Subcutaneous abdominal adipose tissue (tissue), 5 donors: Measurements from ENCODE around the gene PARP1.

Experiments
- H3K27ac ChIP-seq: one replicate; pipeline ENCODE4 v1.7.0; 2013; ENCODE audit warnings: low read depth, mild to moderate bottlenecking, inconsistent platforms, low read length, moderate library complexity
- H3K27me3 ChIP-seq, 5 donors: one replicate each; pipeline ENCODE4 v1.7.0; 2013; ENCODE audit warnings: low read length in 5 of 5, inconsistent platforms in 1 of 5; ENCODE audit not compliant: control insufficient read depth in 5 of 5, insufficient read depth in 4 of 5
- H3K36me3 ChIP-seq, 5 donors: one replicate each; pipeline ENCODE4 v1.7.0; 2013; ENCODE audit warnings: low read length in 5 of 5; ENCODE audit not compliant: control insufficient read depth in 5 of 5, insufficient read depth in 5 of 5
- H3K4me1 ChIP-seq, 5 donors: one replicate each; pipeline ENCODE4 v1.7.0; 2013; ENCODE audit warnings: low read length in 5 of 5, mild to moderate bottlenecking in 3 of 5, moderate library complexity in 1 of 5; ENCODE audit not compliant: control insufficient read depth in 5 of 5, insufficient read depth in 5 of 5
- H3K4me3 ChIP-seq, 5 donors: one replicate each; pipeline ENCODE4 v1.7.0; 2013; ENCODE audit warnings: low read length in 5 of 5, low read depth in 1 of 5
- H3K9ac ChIP-seq, 5 donors: one replicate each; pipeline ENCODE4 v1.7.0; 2013; ENCODE audit warnings: low read length in 5 of 5, mild to moderate bottlenecking in 4 of 5, moderate library complexity in 3 of 5
- H3K9me3 ChIP-seq, 5 donors: one replicate each; pipeline ENCODE4 v1.7.0; 2013; ENCODE audit warnings: low read length in 5 of 5; ENCODE audit not compliant: control insufficient read depth in 5 of 5
- donor health status: healthy.
- donor health status: healthy.
- donor health status: healthy.
- donor health status: healthy.
- donor health status: healthy.

The PARP1 gene

DNA sequence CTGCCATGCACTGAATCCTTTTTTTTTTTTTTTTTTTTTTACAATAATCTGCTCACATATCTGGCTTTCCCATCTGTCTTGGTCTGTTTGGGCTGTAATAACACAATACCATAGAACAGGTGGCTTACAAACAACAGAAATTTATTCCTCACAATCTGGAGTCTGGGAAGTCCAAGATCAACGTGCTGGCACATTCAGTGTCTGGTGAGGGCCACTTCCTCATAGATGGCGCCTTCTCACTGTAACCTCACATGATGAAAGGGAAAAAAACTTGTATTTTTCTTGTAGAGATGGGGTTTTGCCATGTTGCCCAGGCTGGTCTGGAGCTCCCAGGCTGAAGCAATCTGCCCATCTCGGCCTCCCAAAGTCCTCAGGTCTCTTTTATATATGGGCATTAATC, 13.0 kb upstream of the PARP1 start:
- no peaks in the 10 kb centered on the region for H3K36me3 ChIP-seq
- no peak overlapping the region for H3K27ac ChIP-seq
- H3K9me3 ChIP-seq: no peaks in the 10 kb centered on the region
- H3K9ac ChIP-seq: no peak overlapping the region
- no peak overlapping the region for H3K4me3 ChIP-seq
- peaks cover 0 to 5% (median 0%) of the 10 kb centered on the region in 5 donors for H3K4me1 ChIP-seq
- H3K27me3 ChIP-seq: no peaks in the 10 kb centered on the region

DNA sequence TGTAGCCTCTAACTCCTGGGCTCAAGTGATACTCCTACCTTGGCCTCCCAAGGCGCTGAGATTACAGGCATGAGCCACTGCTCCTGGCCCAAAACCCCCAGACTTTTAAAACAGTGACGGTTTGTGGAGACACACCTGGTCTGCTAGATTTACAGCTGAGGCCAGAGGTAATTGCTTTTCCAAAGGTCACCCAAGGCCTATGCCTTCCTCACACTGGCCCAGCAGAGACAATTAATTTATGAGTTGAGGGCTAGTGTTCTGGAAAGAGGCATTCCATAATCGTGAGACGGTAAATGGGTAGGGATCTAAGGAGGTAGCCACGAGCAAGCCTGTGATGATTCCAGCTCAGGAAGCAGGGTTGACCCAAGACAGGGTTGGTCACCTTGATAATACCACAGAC, 12.4 kb upstream of the PARP1 start:
- Histone ChIP-seq H3K27ac (no peak overlapping the region), H3K36me3 (no peaks in the 10 kb centered on the region), H3K9me3 (no peaks in the 10 kb centered on the region), H3K4me1 (peaks cover 0 to 2% (median 0%) of the 10 kb centered on the region in 5 donors), H3K4me3 (no peak overlapping the region), H3K27me3 (no peaks in the 10 kb centered on the region), H3K9ac (no peak overlapping the region)

DNA sequence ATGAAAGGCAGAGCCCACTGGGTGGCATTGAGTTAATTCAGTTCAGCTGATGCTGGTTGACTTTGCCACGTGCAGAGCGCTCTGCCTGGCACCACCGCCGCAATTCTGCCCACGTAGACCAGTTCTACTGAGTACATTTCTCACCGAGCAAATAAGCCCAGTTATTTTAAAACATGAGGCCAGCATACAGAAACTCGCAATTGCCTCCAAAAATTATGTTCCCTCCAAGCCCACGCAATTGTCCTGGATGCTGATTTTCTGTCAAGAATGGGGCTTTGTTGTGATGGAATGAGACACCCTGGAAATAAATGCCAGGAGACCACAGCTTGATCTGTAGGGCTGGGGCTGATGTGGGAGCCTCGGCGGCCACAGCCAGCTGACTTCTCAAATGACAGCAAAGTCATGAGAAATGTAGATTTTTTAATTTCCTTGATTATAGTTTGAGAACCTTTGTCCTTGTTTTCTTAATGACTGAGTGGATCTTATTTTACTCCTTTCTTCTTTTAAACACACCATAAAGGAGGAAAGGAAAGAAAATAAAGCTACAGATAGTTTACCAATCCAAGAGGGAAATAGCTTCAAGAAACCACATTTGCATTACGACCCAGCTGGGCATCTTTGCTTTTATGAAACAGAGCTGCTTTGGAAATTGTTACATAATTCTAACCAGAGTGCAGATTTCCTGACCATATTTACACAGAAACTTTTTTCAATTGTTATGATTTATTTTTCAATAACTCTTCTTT, 11.6 kb upstream of the PARP1 start:
- Histone ChIP-seq H3K4me1 (no peaks in the 10 kb centered on the region), H3K27me3 (no peaks in the 10 kb centered on the region), H3K9ac (no peak overlapping the region), H3K36me3 (no peaks in the 10 kb centered on the region), H3K4me3 (no peak overlapping the region), H3K9me3 (no peaks in the 10 kb centered on the region), H3K27ac (no peak overlapping the region)

DNA sequence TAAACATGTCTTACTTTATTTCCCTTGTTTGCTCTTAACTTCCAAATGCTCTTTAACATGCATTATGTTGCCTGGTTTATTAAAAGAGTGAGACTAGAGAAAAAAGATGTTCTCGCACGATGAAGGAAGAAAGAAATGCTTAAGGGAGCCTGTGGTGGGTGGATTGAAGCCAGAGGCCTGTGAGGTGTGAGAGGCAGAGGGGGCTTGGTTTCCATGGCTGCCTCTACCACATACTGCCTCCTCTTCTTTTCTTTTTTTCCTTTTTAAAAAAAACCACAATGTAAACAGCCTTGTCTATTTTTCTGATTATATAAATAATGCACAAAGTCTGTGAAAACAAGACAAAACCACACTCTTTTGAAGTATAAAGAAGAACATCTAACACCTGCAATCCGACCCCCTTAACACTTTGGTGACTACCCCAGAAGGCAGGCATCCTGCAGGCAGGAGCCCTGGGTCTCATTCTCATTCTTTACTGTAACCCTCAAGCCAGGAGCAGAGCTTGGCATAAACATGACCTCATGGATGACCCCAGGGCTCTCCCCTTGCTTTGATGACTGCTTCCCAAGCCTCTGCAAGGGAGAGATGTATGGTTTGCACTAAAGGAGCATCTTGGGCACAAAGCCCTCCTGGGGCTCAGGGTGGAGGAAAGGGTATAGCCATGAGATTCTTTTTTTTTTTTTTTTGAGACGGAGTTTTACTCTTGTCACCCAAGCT, 10.1 kb upstream of the PARP1 start:
- Histone ChIP-seq H3K27ac (no peak overlapping the region), H3K9me3 (no peaks in the 10 kb centered on the region), H3K9ac (no peak overlapping the region), H3K4me1 (no peaks in the 10 kb centered on the region), H3K36me3 (no peaks in the 10 kb centered on the region), H3K27me3 (no peaks in the 10 kb centered on the region), H3K4me3 (no peak overlapping the region)

DNA sequence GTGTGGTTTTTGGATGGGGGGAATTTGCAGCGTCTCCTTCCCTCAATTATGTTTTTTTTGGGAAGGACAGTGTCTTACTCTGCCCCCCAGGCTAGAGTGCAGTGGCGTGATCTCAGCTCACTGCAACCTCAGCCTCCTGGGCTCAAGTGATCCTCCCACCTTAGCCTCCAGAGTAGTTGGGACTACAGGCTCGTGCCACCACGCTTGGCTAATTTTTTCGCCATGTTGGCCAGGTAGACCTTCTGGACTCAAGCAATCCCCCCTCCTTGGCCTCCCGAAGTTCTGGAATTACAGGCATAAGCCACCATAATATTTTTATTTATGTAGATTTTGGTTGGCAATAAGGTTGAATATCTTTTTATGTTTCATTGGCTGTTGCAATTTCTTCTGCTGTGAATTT, 9.5 kb upstream of the PARP1 start:
- Histone ChIP-seq H3K27ac (no peak overlapping the region), H3K4me1 (no peaks in the 10 kb centered on the region), H3K4me3 (no peak overlapping the region), H3K36me3 (no peaks in the 10 kb centered on the region), H3K9ac (no peak overlapping the region), H3K27me3 (no peaks in the 10 kb centered on the region), H3K9me3 (no peaks in the 10 kb centered on the region)

DNA sequence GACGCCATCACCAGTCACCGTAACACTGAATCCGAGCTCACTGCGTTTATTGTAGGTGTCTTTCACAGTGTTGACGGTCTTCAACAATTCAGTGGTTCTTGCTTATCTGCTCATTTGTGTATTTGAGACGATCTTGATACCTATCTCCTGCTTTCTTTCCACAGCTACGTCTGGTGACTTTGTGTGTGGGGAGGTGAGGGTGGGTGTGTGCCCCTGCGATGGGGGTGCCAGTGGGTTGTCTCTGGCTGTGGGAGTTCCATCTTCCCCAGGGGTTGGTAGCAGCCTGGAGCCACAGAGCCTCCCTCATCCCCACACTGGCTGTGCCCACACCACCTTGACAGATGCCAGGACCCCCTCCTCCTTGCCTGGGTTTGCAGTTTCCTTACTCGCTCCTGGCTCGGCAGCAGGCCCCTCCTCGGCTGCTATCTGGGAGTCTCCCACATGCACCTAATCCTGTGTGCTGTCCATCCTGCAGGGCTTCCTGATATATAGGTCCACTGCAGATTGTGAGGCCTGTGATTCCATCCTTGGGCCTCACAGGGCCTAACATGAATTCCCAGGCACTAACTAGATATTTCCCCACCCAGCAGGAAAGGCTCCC, 6.3 kb upstream of the PARP1 start:
- Histone ChIP-seq H3K27me3 (no peaks in the 10 kb centered on the region), H3K27ac (no peak overlapping the region), H3K9ac (no peak overlapping the region), H3K4me3 (no peak overlapping the region), H3K4me1 (no peaks in the 10 kb centered on the region), H3K9me3 (no peaks in the 10 kb centered on the region), H3K36me3 (no peaks in the 10 kb centered on the region)

DNA sequence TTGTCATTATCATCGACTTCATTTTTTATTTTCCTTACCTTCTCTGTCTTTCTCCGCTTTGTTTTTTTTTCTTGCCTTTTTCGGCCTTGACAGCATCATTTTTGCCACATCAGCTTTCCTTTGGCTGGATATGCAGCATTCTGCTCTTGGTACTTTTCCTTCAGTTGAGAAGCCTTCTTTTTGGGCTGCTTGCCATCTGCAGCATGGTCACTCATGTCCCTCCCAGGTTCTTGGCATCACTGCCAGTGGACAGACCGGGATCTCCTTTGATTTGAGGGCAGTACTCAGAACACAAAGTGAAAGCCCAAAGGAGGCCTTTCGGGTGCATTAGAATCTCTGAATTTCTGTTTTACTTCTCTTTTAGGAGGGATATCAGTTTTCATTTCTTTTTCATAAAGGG, 3.7 kb upstream of the PARP1 start:
- Histone ChIP-seq H3K4me1 (peaks cover 4 to 14% (median 8%) of the 10 kb centered on the region in 5 donors), H3K36me3 (no peaks in the 10 kb centered on the region), H3K4me3 (no peak overlapping the region), H3K27ac (no peak overlapping the region), H3K9ac (no peak overlapping the region), H3K27me3 (no peaks in the 10 kb centered on the region), H3K9me3 (no peaks in the 10 kb centered on the region)

DNA sequence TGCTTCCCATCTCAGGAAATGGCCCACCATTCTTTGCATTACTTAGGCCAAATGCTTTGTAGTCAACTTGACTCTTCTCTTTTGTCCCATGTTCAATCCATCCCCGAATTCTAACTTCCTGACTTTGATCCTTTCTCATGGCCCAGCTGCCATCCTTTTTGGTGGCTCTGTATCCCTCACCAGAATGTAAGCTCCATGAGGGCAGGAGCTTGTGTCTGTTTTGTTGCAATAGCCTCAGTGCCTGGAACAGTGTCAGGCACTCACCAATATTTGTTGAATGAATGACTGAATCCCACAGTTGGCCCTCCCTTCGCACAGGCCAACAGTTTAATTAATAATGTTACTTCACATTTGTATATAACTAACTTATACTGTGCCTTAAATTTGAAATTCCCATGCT, 3.1 kb upstream of the PARP1 start:
- no peaks in the 10 kb centered on the region for H3K36me3 ChIP-seq
- no peaks in the 10 kb centered on the region for H3K27me3 ChIP-seq
- no peaks in the 10 kb centered on the region for H3K9me3 ChIP-seq
- H3K4me3 ChIP-seq: no peak overlapping the region
- H3K4me1 ChIP-seq: peaks cover 8 to 21% (median 14%) of the 10 kb centered on the region in 5 donors
- H3K9ac ChIP-seq: no peak overlapping the region
- no peak overlapping the region for H3K27ac ChIP-seq

DNA sequence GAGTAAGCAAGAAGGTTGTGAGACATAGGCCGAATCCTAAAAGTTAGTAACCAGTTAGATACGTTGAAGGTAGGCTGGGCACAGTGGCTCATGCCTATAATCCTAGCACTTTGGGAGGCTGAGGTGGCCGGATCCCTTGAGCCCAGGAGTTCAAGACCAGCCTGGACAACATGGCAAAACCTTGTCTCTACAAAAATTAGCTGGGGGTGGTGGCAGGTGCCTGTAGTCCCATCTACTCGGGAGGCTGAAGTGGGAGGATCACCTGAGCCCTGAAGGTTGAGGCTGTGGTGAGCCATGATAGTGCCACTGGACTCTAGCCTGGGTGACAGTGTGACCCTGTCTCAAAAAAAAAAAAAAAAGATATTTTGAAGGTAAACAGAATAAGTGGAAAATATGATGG, 1.5 kb upstream of the PARP1 start:
- H3K4me1 ChIP-seq: peaks cover 8 to 29% (median 25%) of the 10 kb centered on the region in 5 donors
- H3K9ac ChIP-seq: no peak overlapping the region
- H3K36me3 ChIP-seq: no peaks in the 10 kb centered on the region
- no peaks in the 10 kb centered on the region for H3K9me3 ChIP-seq
- H3K27ac ChIP-seq: no peak overlapping the region
- H3K4me3 ChIP-seq: no peak overlapping the region
- no peaks in the 10 kb centered on the region for H3K27me3 ChIP-seq
